Keratinocyte (primary cell): ENCODE measurements around the gene CLDN6. TPM values are rescaled to one million over a fixed set of nuclear protein-coding genes. Genes with fewer than 3 reads are reported as not detected.
A peak's percentile ranks its signal among the peaks of the same experiment; 100 is the strongest.

Source experiments
- DNase-seq: peaks from one replicate; pipeline ENCODE4 v3.0.0-alpha.2; 2011; ENCODE audit warnings: low read depth, missing footprints, low spot score
- FAIRE-seq: peaks from 2 replicates; lab custom pipeline; 2011; peaks lifted over from hg19 to GRCh38; lab: Jason Lieb, UNC
- H2AFZ ChIP-seq: 2 replicates; pipeline ENCODE4 v1.6.0; 2012; ENCODE audit warnings: low read length, control low read depth, inconsistent platforms; ENCODE audit not compliant: control insufficient read depth
- H3K27ac ChIP-seq: 2 replicates; pipeline ENCODE4 v1.5.1; 2011; ENCODE audit warnings: low read length; ENCODE audit not compliant: control insufficient read depth, insufficient read depth
- H3K27me3 ChIP-seq: 3 replicates; pipeline ENCODE4 v1.6.0; 2011; ENCODE audit warnings: low read length; ENCODE audit not compliant: control insufficient read depth, insufficient read depth; ENCODE audit errors: extremely low read depth
- H3K36me3 ChIP-seq, 2 experiments: 2 replicates in 1 of 2; 3 replicates in 1 of 2; pipeline ENCODE4 v1.5.1; 2011; ENCODE audit warnings: low read length in 2 of 2, mild to moderate bottlenecking in 1 of 2; ENCODE audit not compliant: control insufficient read depth in 2 of 2, insufficient read depth in 2 of 2; ENCODE audit errors: extremely low read depth in 1 of 2
- H3K4me1 ChIP-seq: 3 replicates; pipeline ENCODE4 v1.5.1; 2011; ENCODE audit warnings: low read length; ENCODE audit not compliant: control insufficient read depth, insufficient read depth; ENCODE audit errors: extremely low read depth
- H3K4me2 ChIP-seq: 3 replicates; pipeline ENCODE4 v1.6.0; 2011; ENCODE audit warnings: low read depth, low read length; ENCODE audit not compliant: control insufficient read depth, insufficient read depth; ENCODE audit errors: extremely low read depth
- H3K4me3 ChIP-seq, 3 experiments: fragments of 200-600 bp in 1 of 3; sonication (generic) in 1 of 3; 2 replicates in 2 of 3; 3 replicates in 1 of 3; pipeline ENCODE4 v1.5.1; 2011 to 2016; ENCODE audit warnings: low read length in 3 of 3, mild to moderate bottlenecking in 3 of 3, control low read depth in 2 of 3, inconsistent platforms in 1 of 3, low read depth in 1 of 3, mixed read lengths in 1 of 3, mixed run types in 1 of 3, moderate library complexity in 1 of 3; ENCODE audit not compliant: control insufficient read depth in 2 of 3, insufficient read depth in 2 of 3; ENCODE audit errors: extremely low read depth in 1 of 3
- H3K79me2 ChIP-seq: 2 replicates; pipeline ENCODE4 v1.6.0; 2012; ENCODE audit warnings: low read length; ENCODE audit not compliant: control insufficient read depth, insufficient read depth
- H3K9ac ChIP-seq: 3 replicates; pipeline ENCODE4 v1.6.0; 2011; ENCODE audit warnings: low read length; ENCODE audit not compliant: control insufficient read depth, insufficient read depth; ENCODE audit errors: extremely low read depth
- H3K9me1 ChIP-seq: 3 replicates; pipeline ENCODE4 v1.6.0; 2011; ENCODE audit warnings: low read length; ENCODE audit not compliant: control insufficient read depth, insufficient read depth; ENCODE audit errors: extremely low read depth
- H3K9me3 ChIP-seq: 2 replicates; pipeline ENCODE4 v1.5.1; 2012; ENCODE audit warnings: low read depth, low read length; ENCODE audit not compliant: control insufficient read depth
- H4K20me1 ChIP-seq: 3 replicates; pipeline ENCODE4 v1.6.0; 2011; ENCODE audit warnings: low read length; ENCODE audit not compliant: control insufficient read depth, insufficient read depth; ENCODE audit errors: extremely low read depth
- CTCF ChIP-seq, 3 experiments: IDR thresholded peaks in 1 of 3; conservative IDR thresholded peaks in 1 of 3; optimal IDR thresholded peaks in 1 of 3; 2 replicates in 2 of 3; 3 replicates in 1 of 3; pipeline versions ENCODE3 to v1.5.1; 2011; ENCODE audit warnings: low read length in 3 of 3, mild to moderate bottlenecking in 3 of 3, moderate library complexity in 2 of 3, control low read depth in 1 of 3, inconsistent platforms in 1 of 3; ENCODE audit not compliant: insufficient read depth in 2 of 3; ENCODE audit errors: extremely low read depth in 1 of 3
- EZH2 ChIP-seq: IDR thresholded peaks from one replicate; pipeline ENCODE4 v1.6.1; 2012; ENCODE audit warnings: inconsistent platforms, mild to moderate bottlenecking, low read length, moderate library complexity
- dilution Hi-C: fragments of 300-500 bp; cut with MboI; formaldehyde crosslinking; loops from one replicate; pipeline ENCODE4 v1.7.0; 2020; ENCODE audit warnings: low sequenced_read_pairs; ENCODE audit not compliant: extremely low pct_ligation_motif_present
- polyA plus RNA-seq, 5 experiments: library from polyadenylated mRNA; depleted of rRNA in 3 of 5; stranded (reverse) in 3 of 5; stranded (forward) in 1 of 5; unstranded in 1 of 5; fragments of >200 nt; gene quantifications; 1 replicate in 1 of 5; 2 replicates in 3 of 5; 3 replicates in 1 of 5; pipeline versions ENCODE4 v1.2.1 to v1.2.3, GENCODE V29; 2011 to 2012; ENCODE audit warnings: missing spikeins in 2 of 5, low read depth in 1 of 5, low replicate concordance in 1 of 5

Gene CLDN6
- polyA plus RNA-seq, 1 donor (not counting 4 experiments of a cell fraction or from before 2014, with no cell fraction given), result not detected

- dilution Hi-C loops, result no loop called here
- Histone ChIP-seq H3K4me3 (no peak within 1 kb of the TSS), H3K79me2 (no peaks in the 10 kb centered on the region), H3K4me1 (peaks cover 14% of the 10 kb centered on the region), H3K4me2 (no peak within 1 kb of the TSS), H3K36me3 (no peaks in the 10 kb centered on the region), H3K9me3 (no peaks in the 10 kb centered on the region), H2AFZ (no peak within 1 kb of the TSS), H3K9ac (no peak within 1 kb of the TSS), H3K27ac (no peak within 1 kb of the TSS), H3K9me1 (no peaks in the 10 kb centered on the region), H3K27me3 (peaks cover 35% of the 10 kb centered on the region), H4K20me1 (no peaks in the 10 kb centered on the region)
- FAIRE-seq (no peak), DNase-seq (no peak)
- TF ChIP-seq EZH2 (peak; percentile 44), CTCF (optimal IDR thresholded peaks at IDR 0.05 in 1 of 3, IDR thresholded peaks at IDR 0.05 in 1 of 3, conservative IDR thresholded peaks at IDR 0.05 in 1 of 3; ENCODE audit: extremely low read depth in 1 of 3, insufficient read depth in 2 of 3, low read length in 3 of 3) (no peak)
These were observed 5.1 kb downstream of the CLDN6 start, which contains the start of gene CLDN9 for GRCh38 chr16:3012828-3013420. Gene CLDN9, plus strand, starts transcription at chr16:3012923. Its CDS starts 440 bp downstream, at chr16:3013363.

GRCh38 chr16:3012246-3012645 lies 5.7 kb downstream of the CLDN6 start:
- Histone ChIP-seq H2AFZ (no peak overlapping the region), H3K36me3 (no peaks in the 10 kb centered on the region), H3K79me2 (no peaks in the 10 kb centered on the region), H3K4me1 (peaks cover 14% of the 10 kb centered on the region), H3K9me1 (no peaks in the 10 kb centered on the region), H3K27me3 (peaks cover 35% of the 10 kb centered on the region), H3K4me2 (no peak overlapping the region), H4K20me1 (no peaks in the 10 kb centered on the region), H3K9me3 (no peaks in the 10 kb centered on the region), H3K27ac (no peak overlapping the region), H3K4me3 (no peak overlapping the region), H3K9ac (no peak overlapping the region)
- no peak for DNase-seq
- TF ChIP-seq EZH2, result peak; percentile 15
- TF ChIP-seq CTCF (optimal IDR thresholded peaks at IDR 0.05 in 1 of 3, IDR thresholded peaks at IDR 0.05 in 1 of 3, conservative IDR thresholded peaks at IDR 0.05 in 1 of 3; ENCODE audit: extremely low read depth in 1 of 3, insufficient read depth in 2 of 3, low read length in 3 of 3), result no peak
- FAIRE-seq, result no peak
- dilution Hi-C loops, result no loop called here
